Neuronal stem cell (in vitro differentiated cells): ENCODE results near the gene TCF20.

Source experiments
- DNase-seq: peaks from one replicate; pipeline ENCODE4 v3.0.0-alpha.2; 2013; ENCODE audit warnings: low spot score
- H2AFZ ChIP-seq: one replicate; pipeline ENCODE4 v1.6.1; 2013; ENCODE audit warnings: mild to moderate bottlenecking, low read length, inconsistent platforms
- H2AK5ac ChIP-seq: 2 replicates; pipeline ENCODE4 v1.6.1; 2013; ENCODE audit warnings: low read depth, mild to moderate bottlenecking, inconsistent platforms, low read length, moderate library complexity, mixed read lengths
- H2BK120ac ChIP-seq: 2 replicates; pipeline ENCODE4 v1.6.1; 2013; ENCODE audit warnings: low read depth, mild to moderate bottlenecking, inconsistent platforms, low read length, moderate library complexity, mixed read lengths
- H2BK12ac ChIP-seq: one replicate; pipeline ENCODE4 v1.6.1; 2013; ENCODE audit warnings: low read length, inconsistent platforms
- H2BK15ac ChIP-seq: 2 replicates; pipeline ENCODE4 v1.6.1; 2013; ENCODE audit warnings: mild to moderate bottlenecking, low read length, inconsistent platforms, mixed read lengths
- H2BK5ac ChIP-seq: one replicate; pipeline ENCODE4 v1.6.1; 2013; ENCODE audit warnings: inconsistent platforms, mild to moderate bottlenecking, low read length, moderate library complexity
- H3K14ac ChIP-seq: one replicate; pipeline ENCODE4 v1.6.1; 2013; ENCODE audit warnings: low read length, inconsistent platforms
- H3K18ac ChIP-seq: 2 replicates; pipeline ENCODE4 v1.6.1; 2013; ENCODE audit warnings: low read length, inconsistent platforms
- H3K23ac ChIP-seq: 2 replicates; pipeline ENCODE4 v1.6.1; 2013; ENCODE audit warnings: low read depth, mild to moderate bottlenecking, mixed read lengths, low read length, inconsistent platforms; ENCODE audit not compliant: poor library complexity
- H3K27ac ChIP-seq: replicated peaks from 3 replicates; pipeline ENCODE4 v1.5.1; 2013; ENCODE audit warnings: low read length, inconsistent platforms
- H3K27me3 ChIP-seq, 3 experiments: 2 replicates each; pipeline ENCODE4 v1.6.1; 2013; ENCODE audit warnings: low read length in 3 of 3, mild to moderate bottlenecking in 2 of 3, inconsistent platforms in 1 of 3, low read depth in 1 of 3, mixed read lengths in 1 of 3, moderate library complexity in 1 of 3; ENCODE audit not compliant: control insufficient read depth in 3 of 3, insufficient read depth in 3 of 3
- H3K36me3 ChIP-seq, 2 donors: replicated peaks in 1 of 2; 2 replicates each; pipeline ENCODE4 v1.6.1; 2013; ENCODE audit warnings: low read length in 2 of 2; ENCODE audit not compliant: control insufficient read depth in 2 of 2, insufficient read depth in 2 of 2
- H3K4ac ChIP-seq: 2 replicates; pipeline ENCODE4 v1.6.1; 2013; ENCODE audit warnings: inconsistent platforms, mild to moderate bottlenecking, low read length, moderate library complexity
- H3K4me1 ChIP-seq, 2 donors: 1 replicate in 1 of 2; 2 replicates in 1 of 2; pipeline ENCODE4 v1.6.1; 2013; ENCODE audit warnings: low read length in 2 of 2, low read depth in 1 of 2; ENCODE audit not compliant: control insufficient read depth in 2 of 2, insufficient read depth in 1 of 2
- H3K4me2 ChIP-seq: one replicate; pipeline ENCODE4 v1.6.1; 2013; ENCODE audit warnings: mild to moderate bottlenecking, low read length, inconsistent platforms; ENCODE audit not compliant: insufficient read depth, poor library complexity, severe bottlenecking
- H3K4me3 ChIP-seq, 2 donors: 2 replicates each; pipeline ENCODE4 v1.5.1; 2013; ENCODE audit warnings: low read length in 2 of 2, mild to moderate bottlenecking in 2 of 2, inconsistent platforms in 1 of 2, moderate library complexity in 1 of 2
- H3K79me1 ChIP-seq: one replicate; pipeline ENCODE4 v1.6.1; 2013; ENCODE audit warnings: low read depth, mild to moderate bottlenecking, inconsistent platforms, low read length, moderate library complexity
- H3K9ac ChIP-seq: one replicate; pipeline ENCODE4 v1.6.1; 2013; ENCODE audit warnings: mild to moderate bottlenecking, low read depth, low read length, inconsistent platforms; ENCODE audit not compliant: poor library complexity
- H3K9me3 ChIP-seq, 2 donors: replicated peaks in 1 of 2; 2 replicates each; pipeline versions ENCODE3 to v1.6.1; 2013; ENCODE audit warnings: low read length in 2 of 2, mild to moderate bottlenecking in 2 of 2, inconsistent platforms in 1 of 2, low read depth in 1 of 2, mixed read lengths in 1 of 2, moderate library complexity in 1 of 2; ENCODE audit not compliant: control insufficient read depth in 2 of 2, insufficient read depth in 1 of 2
- H4K8ac ChIP-seq: one replicate; pipeline ENCODE4 v1.6.1; 2013; ENCODE audit warnings: low read depth, mild to moderate bottlenecking, inconsistent platforms, low read length, moderate library complexity
- H4K91ac ChIP-seq: one replicate; pipeline ENCODE4 v1.6.1; 2013; ENCODE audit warnings: low read length, low read depth, mild to moderate bottlenecking, inconsistent platforms; ENCODE audit not compliant: poor library complexity
- WGBS, 2 donors: extraction: QIAGEN DNeasy Blood & Tissue Kit; methylation state at CpG; one replicate each; pipeline ENCODE4 v1.1.7; 2013; ENCODE audit warnings: missing lambda C conversion rate in 2 of 2, mixed read lengths in 1 of 2; ENCODE audit not compliant: insufficient read length in 2 of 2, insufficient replicate concordance in 1 of 2; ENCODE audit errors: extremely low coverage in 2 of 2; 5-methylcytosine and 5-hydroxymethylcytosine counted together

Gene TCF20

GRCh38 chr22:42248995-42249394 is 21.5 kb downstream of the TCF20 start:
- H2AK5ac ChIP-seq: no peak overlapping the region
- no peaks in the 10 kb centered on the region for H3K27me3 ChIP-seq
- H3K4me3 ChIP-seq: no peak overlapping the region
- H3K14ac ChIP-seq: no peak overlapping the region
- peaks cover 2 to 3% of the 10 kb centered on the region in 2 donors for H3K9me3 ChIP-seq
- no peak for DNase-seq
- no peak overlapping the region for H3K18ac ChIP-seq
- H2AFZ ChIP-seq: no peak overlapping the region
- H2BK120ac ChIP-seq: no peak overlapping the region
- H2BK12ac ChIP-seq: no peak overlapping the region
- no peak overlapping the region for H3K23ac ChIP-seq
- H3K27ac ChIP-seq: no peak overlapping the region
- no peaks in the 10 kb centered on the region for H3K4me1 ChIP-seq
- H3K79me1 ChIP-seq: peaks cover 1% of the 10 kb centered on the region
- no peak overlapping the region for H2BK15ac ChIP-seq
- H3K9ac ChIP-seq: no peak overlapping the region
- no peak overlapping the region for H2BK5ac ChIP-seq
- no peak overlapping the region for H3K4me2 ChIP-seq
- no peak overlapping the region for H3K4ac ChIP-seq
- no peak overlapping the region for H4K91ac ChIP-seq
- H3K36me3 ChIP-seq: peaks cover 1 to 18% of the 10 kb centered on the region in 2 donors
- WGBS, 2 donors: no CpG with 5 or more reads among the region's 1 CpG
- no peak overlapping the region for H4K8ac ChIP-seq

- Histone ChIP-seq H3K9me3 (peaks cover 2 to 3% of the 10 kb centered on the region in 2 donors), H2BK15ac (no peak overlapping the region), H3K36me3 (peaks cover 1 to 27% of the 10 kb centered on the region in 2 donors), H3K4me2 (no peak overlapping the region), H2BK5ac (no peak overlapping the region), H3K4ac (no peak overlapping the region), H3K27me3 (no peaks in the 10 kb centered on the region), H3K27ac (no peak overlapping the region), H2BK12ac (no peak overlapping the region), H2AK5ac (no peak overlapping the region), H4K8ac (no peak overlapping the region), H2AFZ (no peak overlapping the region), H3K18ac (no peak overlapping the region), H3K9ac (no peak overlapping the region), H3K4me3 (no peak overlapping the region), H3K79me1 (peaks cover 1% of the 10 kb centered on the region), H3K23ac (no peak overlapping the region), H4K91ac (no peak overlapping the region), H2BK120ac (no peak overlapping the region), H3K4me1 (no peaks in the 10 kb centered on the region), H3K14ac (no peak overlapping the region)
- no peak for DNase-seq
- WGBS, 2 donors: no CpG with 5 or more reads among the region's 3 CpGs
These were observed 22.9 kb downstream of the TCF20 start for GRCh38 chr22:42247596-42247995.

GRCh38 chr22:42243802-42244060 is 26.7 kb downstream of the TCF20 start:
- H3K27me3 ChIP-seq: no peaks in the 10 kb centered on the region
- no peak overlapping the region for H2BK12ac ChIP-seq
- H3K4me1 ChIP-seq: no peaks in the 10 kb centered on the region

GRCh38 chr22:42236848-42237247 is 33.6 kb downstream of the TCF20 start:
- no peak overlapping the region for H3K4ac ChIP-seq
- H3K4me1 ChIP-seq: no peaks in the 10 kb centered on the region
- no peak overlapping the region for H2BK120ac ChIP-seq
- H3K4me3 ChIP-seq: no peak overlapping the region
- no CpG with 5 or more reads among the region's 6 CpGs for WGBS, 2 donors
- H2BK5ac ChIP-seq: no peak overlapping the region
- no peak overlapping the region for H3K9ac ChIP-seq
- no peak overlapping the region for H2AFZ ChIP-seq
- peaks cover 7 to 24% of the 10 kb centered on the region in 2 donors for H3K9me3 ChIP-seq
- no peak for DNase-seq
- no peak overlapping the region for H3K4me2 ChIP-seq
- H3K36me3 ChIP-seq: peaks cover 0 to 2% of the 10 kb centered on the region in 2 donors
- H3K27ac ChIP-seq: no peak overlapping the region
- peaks cover 4% of the 10 kb centered on the region for H3K79me1 ChIP-seq
- no peak overlapping the region for H3K23ac ChIP-seq
- H2BK12ac ChIP-seq: no peak overlapping the region
- no peaks in the 10 kb centered on the region for H3K27me3 ChIP-seq
- no peak overlapping the region for H3K14ac ChIP-seq
- H3K18ac ChIP-seq: no peak overlapping the region
- H2BK15ac ChIP-seq: no peak overlapping the region
- H4K8ac ChIP-seq: no peak overlapping the region
- no peak overlapping the region for H4K91ac ChIP-seq
- H2AK5ac ChIP-seq: no peak overlapping the region

More at GRCh38 chr22:42243802-42244060, 26.7 kb downstream of the TCF20 start:
- no peak overlapping the region for H3K9ac ChIP-seq
- peaks cover 1 to 30% of the 10 kb centered on the region in 2 donors for H3K36me3 ChIP-seq
- H4K91ac ChIP-seq: no peak overlapping the region
- H3K4ac ChIP-seq: no peak overlapping the region
- H3K23ac ChIP-seq: no peak overlapping the region
- peaks cover 4% of the 10 kb centered on the region for H3K79me1 ChIP-seq
- H2BK120ac ChIP-seq: no peak overlapping the region
- H2AK5ac ChIP-seq: no peak overlapping the region
- H2AFZ ChIP-seq: no peak overlapping the region
- no peak overlapping the region for H2BK15ac ChIP-seq
- no peak for DNase-seq
- H3K4me3 ChIP-seq: no peak overlapping the region
- no peak overlapping the region for H2BK5ac ChIP-seq
- H3K18ac ChIP-seq: no peak overlapping the region
- H3K4me2 ChIP-seq: no peak overlapping the region
- H3K9me3 ChIP-seq: peaks cover 2 to 10% of the 10 kb centered on the region in 2 donors
- H3K14ac ChIP-seq: no peak overlapping the region
- H3K27ac ChIP-seq: no peak overlapping the region
- H4K8ac ChIP-seq: no peak overlapping the region
